Adipocyte (in vitro differentiated cells): ENCODE measurements around the gene WDR55.
"Not testable (repeated sequence)": the region's sequence is repeated elsewhere in the genome, so short reads cannot be mapped to it uniquely, and the experiment has no call there.

ENCODE experiments used
- DNase-seq: peaks from one replicate; pipeline ENCODE4 v3.0.0-alpha.2; 2015; ENCODE audit warnings: low read depth
- H3K27me3 ChIP-seq: replicated peaks from 2 replicates; pipeline ENCODE4 v1.7.0; 2013; ENCODE audit warnings: mild to moderate bottlenecking, low read length, moderate library complexity; ENCODE audit not compliant: control insufficient read depth, insufficient read depth
- H3K36me3 ChIP-seq: 2 replicates; pipeline ENCODE4 v1.7.0; 2013; ENCODE audit warnings: low read length, mild to moderate bottlenecking, moderate library complexity; ENCODE audit not compliant: control insufficient read depth, insufficient read depth, severe bottlenecking
- H3K4me1 ChIP-seq: 2 replicates; pipeline ENCODE4 v1.7.0; 2013; ENCODE audit warnings: mild to moderate bottlenecking, low read length, moderate library complexity; ENCODE audit not compliant: control insufficient read depth, insufficient read depth
- H3K4me3 ChIP-seq: 2 replicates; pipeline ENCODE4 v1.7.0; 2013; ENCODE audit warnings: mild to moderate bottlenecking, low read length, moderate library complexity
- H3K9ac ChIP-seq: 2 replicates; pipeline ENCODE4 v1.7.0; 2013; ENCODE audit warnings: mild to moderate bottlenecking, low read length, moderate library complexity
- H3K9me3 ChIP-seq: 2 replicates; pipeline ENCODE4 v1.7.0; 2013; ENCODE audit warnings: mild to moderate bottlenecking, low read length, moderate library complexity; ENCODE audit not compliant: control insufficient read depth

WDR55 gene, protein sequence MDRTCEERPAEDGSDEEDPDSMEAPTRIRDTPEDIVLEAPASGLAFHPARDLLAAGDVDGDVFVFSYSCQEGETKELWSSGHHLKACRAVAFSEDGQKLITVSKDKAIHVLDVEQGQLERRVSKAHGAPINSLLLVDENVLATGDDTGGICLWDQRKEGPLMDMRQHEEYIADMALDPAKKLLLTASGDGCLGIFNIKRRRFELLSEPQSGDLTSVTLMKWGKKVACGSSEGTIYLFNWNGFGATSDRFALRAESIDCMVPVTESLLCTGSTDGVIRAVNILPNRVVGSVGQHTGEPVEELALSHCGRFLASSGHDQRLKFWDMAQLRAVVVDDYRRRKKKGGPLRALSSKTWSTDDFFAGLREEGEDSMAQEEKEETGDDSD

DNA sequence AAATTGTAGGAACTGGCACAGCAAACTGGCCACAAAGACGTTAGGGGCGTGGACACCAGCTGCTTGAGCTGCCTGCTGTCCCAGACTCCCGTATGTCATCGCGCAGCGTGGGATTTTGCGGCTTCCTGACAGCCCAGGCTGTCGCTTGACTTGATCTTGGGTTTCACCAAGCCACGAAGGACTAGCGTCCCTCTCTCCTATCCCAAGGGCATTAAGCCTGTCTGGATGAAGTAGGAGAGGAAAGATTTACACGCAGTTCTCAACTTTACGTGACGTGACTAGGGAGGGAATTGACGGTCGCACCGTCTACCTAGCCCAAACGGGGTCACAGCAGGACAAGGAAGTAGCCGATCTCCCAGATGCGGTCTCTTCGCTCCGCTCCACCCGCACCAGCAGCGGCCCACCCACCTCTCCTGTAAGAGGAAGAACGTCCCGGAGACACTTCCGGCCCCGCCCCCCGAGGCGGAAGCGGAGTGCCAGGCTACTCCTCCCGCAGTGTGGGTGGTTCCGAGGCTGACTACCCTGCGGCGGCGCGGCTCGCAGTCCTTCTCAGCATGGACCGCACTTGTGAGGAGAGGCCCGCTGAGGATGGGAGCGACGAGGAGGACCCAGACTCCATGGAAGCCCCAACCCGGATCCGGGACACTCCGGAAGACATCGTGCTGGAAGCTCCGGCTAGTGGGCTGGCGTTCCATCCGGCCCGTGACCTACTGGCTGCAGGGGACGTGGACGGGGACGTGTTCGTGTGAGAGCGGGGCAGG lies at the start of gene WDR55:
Gene WDR55, plus strand, starts transcription at position 546 of the 761 bp plus-strand sequence. Its CDS starts 9 bp downstream, at position 555.
- peak; percentile 98 for DNase-seq
- H3K4me1 ChIP-seq = peaks cover 10% of the 10 kb centered on the region
- peaks cover 60% of the 10 kb centered on the region for H3K36me3 ChIP-seq
- H3K4me3 ChIP-seq = peak within 1 kb of the TSS; percentile 92
- no peaks in the 10 kb centered on the region for H3K27me3 ChIP-seq
- H3K9me3 ChIP-seq = no peaks in the 10 kb centered on the region
- H3K9ac ChIP-seq = peak within 1 kb of the TSS; percentile 93

DNA sequence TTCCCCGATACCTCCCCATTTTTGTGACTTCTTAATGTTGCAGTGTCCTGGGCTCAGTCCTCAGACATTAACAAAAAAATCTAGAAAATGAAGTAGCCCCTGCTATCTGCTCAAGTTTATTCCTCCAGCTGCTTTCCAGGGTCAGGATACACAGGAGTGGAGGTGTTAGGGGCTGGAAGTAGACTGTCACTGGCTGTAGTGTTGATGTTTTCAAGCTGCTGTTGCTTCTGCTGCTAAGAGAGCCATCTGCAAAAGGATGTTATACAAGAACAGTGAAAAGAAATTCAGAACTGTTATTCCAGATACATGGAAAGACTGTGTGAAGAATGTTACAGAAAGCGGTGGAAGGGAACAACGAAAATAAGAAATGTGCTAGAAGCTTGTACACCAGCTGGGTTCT lies 42.4 kb upstream of the WDR55 start:
- Histone ChIP-seq H3K9me3 (peaks cover 3% of the 10 kb centered on the region), H3K27me3 (peaks cover 7% of the 10 kb centered on the region), H3K36me3 (no peaks in the 10 kb centered on the region), H3K9ac (no peak overlapping the region), H3K4me1 (no peaks in the 10 kb centered on the region), H3K4me3 (no peak overlapping the region)
- no peak for DNase-seq

DNA sequence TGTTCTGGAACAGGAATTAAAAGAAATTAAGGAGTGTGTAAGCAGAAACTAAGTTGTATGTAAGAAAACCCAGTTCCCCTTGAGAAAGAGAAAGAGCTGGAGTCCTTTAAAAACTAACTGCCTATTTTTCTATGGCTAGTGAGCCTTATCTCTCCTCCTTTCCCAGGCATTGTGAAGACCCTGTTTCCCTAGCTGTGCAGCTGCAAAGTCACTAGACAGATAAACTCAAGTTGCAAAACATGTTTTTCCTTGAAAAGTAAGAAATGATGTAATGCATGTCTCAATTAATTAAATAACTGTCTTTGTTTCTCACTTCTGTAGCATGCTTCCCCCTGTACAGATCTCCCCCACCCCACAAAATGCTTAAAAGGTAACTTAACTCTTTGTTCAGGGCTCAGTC lies 41.6 kb upstream of the WDR55 start:
- not testable (repeated sequence) for DNase-seq

DNA sequence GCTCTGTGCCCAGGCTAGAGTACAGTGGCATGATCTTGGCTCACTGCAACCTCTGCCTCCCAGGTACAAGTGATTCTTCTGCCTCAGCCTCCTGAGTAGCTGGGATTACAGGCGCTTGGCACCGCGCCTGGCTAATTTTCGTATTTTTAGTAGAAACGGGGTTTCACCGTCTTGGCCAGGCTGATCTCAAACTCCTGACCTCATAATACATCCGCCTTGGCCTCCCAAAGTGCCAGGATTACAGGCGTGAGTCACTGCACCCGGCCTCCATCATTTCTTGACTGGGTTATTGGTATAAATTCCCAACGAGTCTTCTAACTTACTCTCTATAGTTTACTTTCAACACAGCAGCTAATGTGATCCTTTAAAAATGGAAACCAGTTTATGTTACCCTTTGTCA lies 39.8 kb upstream of the WDR55 start:
- H3K36me3 ChIP-seq, H3K4me1 ChIP-seq, H3K9ac ChIP-seq, H3K27me3 ChIP-seq, DNase-seq, H3K4me3 ChIP-seq: not testable (repeated sequence)
- peaks cover 12% of the 10 kb centered on the region for H3K9me3 ChIP-seq

More for the DNA sequence above, 41.6 kb upstream of the WDR55 start:
- not testable (repeated sequence) for H3K9ac ChIP-seq, H3K4me1 ChIP-seq, H3K4me3 ChIP-seq, H3K27me3 ChIP-seq, H3K36me3 ChIP-seq
- H3K9me3 ChIP-seq = peaks cover 11% of the 10 kb centered on the region

DNA sequence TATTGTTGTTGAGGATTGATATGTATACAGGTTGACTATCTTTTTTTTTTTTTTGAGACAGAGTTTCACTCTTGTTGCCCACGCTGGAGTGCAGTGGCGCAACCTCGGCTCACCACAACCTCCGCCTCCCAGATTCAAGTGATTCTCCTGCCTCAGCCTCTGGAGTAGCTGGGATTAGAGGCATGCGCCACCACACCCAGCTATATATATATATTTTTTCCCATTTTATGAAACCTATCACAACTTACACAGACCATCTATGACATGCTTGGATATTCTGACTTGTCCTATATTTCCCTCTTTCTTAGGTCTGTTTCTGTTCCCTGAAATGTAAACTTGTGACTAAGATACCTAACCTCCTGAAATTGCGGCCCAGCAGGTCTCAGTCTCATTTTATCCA lies 36.7 kb upstream of the WDR55 start:
- H3K9me3 ChIP-seq = peaks cover 12% of the 10 kb centered on the region
- no peak overlapping the region for H3K9ac ChIP-seq
- no peaks in the 10 kb centered on the region for H3K36me3 ChIP-seq
- H3K4me3 ChIP-seq = no peak overlapping the region
- no peaks in the 10 kb centered on the region for H3K27me3 ChIP-seq
- H3K4me1 ChIP-seq = peaks cover 22% of the 10 kb centered on the region
- DNase-seq = no peak

DNA sequence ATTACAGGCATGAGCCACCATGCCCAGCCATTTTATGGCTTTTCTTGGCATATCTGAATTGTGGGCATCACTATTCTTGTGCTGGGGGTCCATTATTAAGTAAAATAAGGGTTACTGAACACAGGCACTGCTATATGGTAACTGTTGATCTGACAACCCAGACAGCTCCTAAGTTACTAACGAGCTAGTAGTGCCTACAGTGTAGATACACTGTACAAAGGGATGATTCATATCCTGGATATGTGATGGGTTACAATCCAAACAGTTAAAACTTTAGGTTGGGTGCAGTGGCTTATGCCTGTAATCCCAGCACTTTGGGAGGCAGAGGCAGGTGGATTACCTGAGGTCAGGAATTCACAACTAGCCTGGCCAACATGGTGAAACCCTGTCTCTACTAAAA lies 36.0 kb upstream of the WDR55 start:
- Histone ChIP-seq H3K9me3 (peaks cover 12% of the 10 kb centered on the region), H3K4me3 (no peak overlapping the region)
- no peak for DNase-seq

DNA sequence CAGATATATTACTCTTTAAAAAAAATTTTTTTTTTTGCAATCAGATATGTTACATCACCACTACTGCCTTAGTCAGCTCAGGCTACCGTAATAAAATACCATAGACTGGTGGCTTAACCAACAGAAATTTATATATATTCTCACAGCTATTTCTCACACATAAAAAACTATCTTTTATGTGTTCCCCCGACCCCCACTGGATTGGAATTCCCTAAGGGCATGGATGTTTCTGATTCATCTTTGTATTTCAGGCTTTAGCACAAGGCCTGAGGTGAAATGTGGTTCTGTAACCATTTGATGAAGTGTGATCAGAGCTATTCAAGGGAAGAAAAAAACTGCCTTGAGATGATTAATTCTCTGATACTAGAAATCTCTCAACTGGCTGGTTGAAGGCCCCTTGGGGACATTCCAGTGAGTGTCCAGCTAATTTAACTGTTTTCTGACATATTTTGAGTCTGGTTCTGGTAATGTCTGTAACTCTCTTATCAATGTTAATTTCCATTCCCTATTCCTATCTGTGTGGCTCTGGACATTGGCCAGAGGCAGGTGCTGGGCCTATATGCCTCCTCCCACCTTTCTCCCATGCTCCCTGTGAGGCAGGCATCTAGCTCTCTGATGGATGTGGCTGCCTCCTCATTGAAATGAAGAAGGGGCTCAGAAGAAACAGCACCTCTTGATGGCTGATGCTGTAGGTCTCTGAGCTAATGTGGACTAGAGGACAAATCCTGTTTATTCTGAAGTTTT lies 34.2 kb upstream of the WDR55 start:
- Histone ChIP-seq H3K4me1 (peaks cover 32% of the 10 kb centered on the region), H3K4me3 (no peak overlapping the region), H3K36me3 (no peaks in the 10 kb centered on the region), H3K9ac (no peak overlapping the region), H3K27me3 (no peaks in the 10 kb centered on the region), H3K9me3 (peaks cover 12% of the 10 kb centered on the region)
- DNase-seq = peak; percentile 18

More for the DNA sequence above, 36.0 kb upstream of the WDR55 start:
- H3K4me1 ChIP-seq = peaks cover 28% of the 10 kb centered on the region
- H3K9ac ChIP-seq = no peak overlapping the region
- no peaks in the 10 kb centered on the region for H3K27me3 ChIP-seq
- H3K36me3 ChIP-seq = no peaks in the 10 kb centered on the region

DNA sequence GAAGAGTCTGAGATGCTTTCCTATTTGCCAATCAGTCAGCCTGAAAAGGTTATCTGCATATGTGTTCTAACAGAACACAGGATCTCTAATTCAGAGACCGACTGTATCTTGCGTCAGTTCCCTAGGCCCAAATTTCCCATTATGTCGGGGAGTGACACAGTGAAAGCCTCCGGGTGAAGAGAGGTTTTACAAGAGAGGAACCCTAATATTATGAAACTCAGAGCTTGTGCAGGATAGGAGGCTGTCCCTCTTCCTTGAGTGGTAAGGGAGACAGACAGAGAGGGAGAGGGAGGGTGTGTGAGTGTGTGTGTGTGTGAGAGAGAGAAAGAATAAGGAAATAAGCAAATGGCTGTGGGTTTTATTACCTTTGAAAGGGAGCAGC lies 33.7 kb upstream of the WDR55 start:
- Histone ChIP-seq H3K9me3 (peaks cover 12% of the 10 kb centered on the region), H3K9ac (no peak overlapping the region), H3K27me3 (no peaks in the 10 kb centered on the region), H3K4me3 (no peak overlapping the region), H3K4me1 (peaks cover 32% of the 10 kb centered on the region), H3K36me3 (no peaks in the 10 kb centered on the region)
- DNase-seq = no peak

DNA sequence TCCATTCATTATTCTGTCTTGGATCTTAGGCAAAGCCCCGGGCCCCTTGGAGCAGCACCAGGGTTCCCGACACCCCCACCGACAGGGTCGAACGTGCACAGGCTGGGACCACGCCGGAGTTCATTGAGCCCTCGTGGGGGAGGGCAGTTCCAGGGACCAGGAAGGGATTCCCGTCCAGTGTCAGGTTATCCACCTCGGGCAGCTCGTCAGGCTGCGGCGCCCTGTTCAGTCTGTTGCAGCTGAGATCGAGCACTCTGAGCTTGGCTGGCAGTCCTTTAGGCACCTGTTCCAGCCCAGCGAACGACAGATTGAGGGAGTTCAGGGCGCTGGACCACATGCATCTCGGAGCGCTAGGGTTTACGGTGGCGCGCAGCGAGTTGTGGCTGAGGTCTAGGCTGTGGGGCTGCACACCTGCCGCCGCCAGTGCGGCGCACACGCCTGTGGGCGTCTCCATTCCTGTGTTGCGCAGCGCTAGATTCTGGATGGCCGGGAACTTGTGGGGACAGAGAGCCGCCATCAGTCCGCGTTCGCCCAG lies 32.8 kb upstream of the WDR55 start:
- peak overlapping the region; percentile 59 for H3K9ac ChIP-seq
- H3K27me3 ChIP-seq = no peaks in the 10 kb centered on the region
- no peak for DNase-seq
- H3K4me1 ChIP-seq = peaks cover 32% of the 10 kb centered on the region
- peak overlapping the region; percentile 76 for H3K4me3 ChIP-seq
- H3K36me3 ChIP-seq = no peaks in the 10 kb centered on the region
- peaks cover 12% of the 10 kb centered on the region for H3K9me3 ChIP-seq

DNA sequence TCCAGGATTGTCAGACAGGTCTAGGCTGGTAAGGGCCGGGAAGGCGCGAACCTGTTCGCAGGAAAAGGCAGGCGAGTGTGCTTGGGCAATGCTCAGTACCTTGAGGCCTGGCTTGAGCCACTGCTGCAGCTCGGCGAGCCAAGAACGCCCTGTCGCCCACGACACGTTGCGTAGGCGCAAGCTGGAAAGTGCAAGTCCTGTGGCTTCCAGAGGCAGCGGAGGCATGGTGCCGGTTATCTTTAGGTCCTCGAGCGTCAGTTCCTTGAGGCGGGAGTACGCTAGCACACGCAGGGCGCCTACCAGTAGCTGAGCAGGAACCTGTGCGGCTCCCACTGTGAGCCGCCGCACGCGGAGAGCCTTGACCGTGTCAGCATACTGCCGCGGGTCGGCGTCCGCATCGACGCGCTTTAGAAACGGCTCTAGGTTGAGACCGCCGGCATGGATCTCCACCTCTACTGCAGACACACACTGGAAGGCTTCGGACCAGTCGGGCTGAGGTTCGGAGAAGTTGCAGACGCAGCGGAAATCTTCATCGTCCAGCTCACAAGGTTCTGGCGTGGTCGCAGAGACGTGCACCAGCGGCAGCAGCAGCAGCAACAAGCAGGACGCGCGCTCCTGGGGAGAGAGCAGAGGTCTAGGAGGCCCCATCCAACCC lies 32.2 kb upstream of the WDR55 start:
- Histone ChIP-seq H3K4me3 (peak overlapping the region; percentile 76), H3K36me3 (no peaks in the 10 kb centered on the region), H3K9ac (peak overlapping the region; percentile 59), H3K9me3 (peaks cover 10% of the 10 kb centered on the region), H3K4me1 (peaks cover 32% of the 10 kb centered on the region), H3K27me3 (no peaks in the 10 kb centered on the region)
- DNase-seq = peak; percentile 63
